Measurements from ENCODE around the gene FOXD1.

- TF ChIP-seq CTCF (IDR thresholded peaks at IDR 0.05) (no peak), POLR2A (IDR thresholded peaks at IDR 0.05) (no peak), EP300 (IDR thresholded peaks at IDR 0.05) (no peak)
Measured at GRCh38 chr5:73460133-73460532, 11.6 kb upstream of the FOXD1 start.
